PC-3 (cell line): ENCODE results near the gene BCL7C. TPM values are rescaled to one million over a fixed set of nuclear protein-coding genes. Genes with fewer than 3 reads are reported as not detected.

Source experiments
- ATAC-seq: fragments of 200-7000 bp; cut with Tn5 transposase; 2 replicates; pipeline ENCODE4 v1.9.1; 2020; ENCODE audit warnings: mild to moderate bottlenecking, moderate library complexity
- BruUV-seq: library from RNA; stranded (reverse); fragments of 400-500 nt; replicated peaks from 2 replicates; lab custom pipeline; 2021; lab: Mats Ljungman, UMichigan
- CTCF ChIA-PET: fragments of 300-600 bp; sonication (Branson Sonifier 250); formaldehyde crosslinking; loops from one replicate; lab custom pipeline; 2022; ENCODE audit warnings: antibody characterized with exemption; lab: Charles Lee
- POLR2A ChIA-PET: fragments of 300-600 bp; sonication (Branson Sonifier 250); formaldehyde crosslinking; loops from one replicate; lab custom pipeline; 2022; ENCODE audit warnings: antibody characterized with exemption; ENCODE audit not compliant: unreplicated experiment; lab: Charles Lee
- DNase-seq: peaks from one replicate; pipeline ENCODE4 v3.0.0-alpha.2; 2015
- H2AFZ ChIP-seq: fragments of 300-600 bp; sonication (generic); 2 replicates; pipeline ENCODE4 v1.6.0; 2016; ENCODE audit warnings: antibody characterized with exemption, low read length
- H3F3A ChIP-seq: fragments of 300-600 bp; sonication (generic); one replicate; pipeline ENCODE4 v1.6.0; 2017; ENCODE audit warnings: antibody characterized with exemption, low read length, control low read depth, mild to moderate bottlenecking; ENCODE audit not compliant: unreplicated experiment
- H3K27ac ChIP-seq: fragments of 300-600 bp; sonication (generic); 2 replicates; pipeline ENCODE4 v1.5.1; 2016; ENCODE audit warnings: mild to moderate bottlenecking, low read length
- H3K27me3 ChIP-seq: fragments of 300-600 bp; sonication (generic); 2 replicates; pipeline ENCODE4 v1.6.1; 2016; ENCODE audit warnings: low read length, mixed read lengths
- H3K36me3 ChIP-seq: fragments of 300-600 bp; sonication (generic); 2 replicates; pipeline ENCODE4 v1.6.1; 2016; ENCODE audit warnings: low read depth, mixed run types, low read length, mixed read lengths
- H3K4me1 ChIP-seq: fragments of 300-600 bp; sonication (generic); 2 replicates; pipeline ENCODE4 v1.5.1; 2016; ENCODE audit warnings: low read length; ENCODE audit not compliant: insufficient read depth
- H3K4me2 ChIP-seq: fragments of 300-600 bp; sonication (generic); 2 replicates; pipeline ENCODE4 v1.6.0; 2016; ENCODE audit warnings: low read length
- H3K4me3 ChIP-seq: fragments of 300-600 bp; sonication (generic); 2 replicates; pipeline ENCODE4 v1.5.1; 2016; ENCODE audit warnings: mild to moderate bottlenecking, low read length, mixed read lengths
- H3K79me2 ChIP-seq: fragments of 300-600 bp; sonication (generic); 2 replicates; pipeline ENCODE4 v1.6.1; 2017; ENCODE audit warnings: low read length, mixed read lengths
- H3K9ac ChIP-seq: fragments of 300-600 bp; sonication (generic); 2 replicates; pipeline ENCODE4 v1.6.0; 2016; ENCODE audit warnings: mild to moderate bottlenecking, low read length
- H3K9me2 ChIP-seq: fragments of 300-600 bp; sonication (generic); replicated peaks from 2 replicates; pipeline ENCODE4 v1.6.1; 2016; ENCODE audit warnings: mixed run types, low read length, mixed read lengths
- H3K9me3 ChIP-seq: fragments of 300-600 bp; sonication (generic); 2 replicates; pipeline ENCODE4 v1.6.1; 2016; ENCODE audit warnings: low read length, mixed read lengths
- H4K20me1 ChIP-seq: fragments of 300-600 bp; sonication (generic); 2 replicates; pipeline ENCODE4 v1.6.1; 2016; ENCODE audit warnings: low read length, mixed read lengths
- CTCF ChIP-seq: fragments of 300-600 bp; sonication (generic); conservative IDR thresholded peaks from 2 replicates; pipeline ENCODE4 v1.5.1; 2017; ENCODE audit warnings: antibody characterized with exemption, low read depth, mild to moderate bottlenecking, low read length
- EZH2 ChIP-seq: fragments of 300-600 bp; sonication (generic); IDR thresholded peaks from one replicate; pipeline ENCODE4 v1.6.1; 2017; ENCODE audit warnings: antibody characterized with exemption, mild to moderate bottlenecking, low read length; ENCODE audit not compliant: unreplicated experiment
- EZH2phosphoT487 ChIP-seq: fragments of 300-600 bp; sonication (generic); IDR thresholded peaks from 2 replicates; pipeline ENCODE4 v1.6.1; 2018; ENCODE audit warnings: mild to moderate bottlenecking, antibody characterized with exemption, low read length, borderline replicate concordance
- intact Hi-C: fragments of 100-400 bp; cut with micrococcal nuclease; formaldehyde crosslinking; loops from 2 replicates; pipeline ENCODE4 v1.9.0; 2023
- total RNA-seq: library from RNA; depleted of rRNA; stranded (reverse); fragments of >200 nt; gene quantifications from 2 replicates; pipeline ENCODE4 v1.2.3, GENCODE V29; 2014

The BCL7C gene
- total RNA-seq, 1 experiment from 2014 or later: 75.6 TPM

GRCh38 chr16:30858111-30858495 lies 35.8 kb downstream of the BCL7C start:
- TF ChIP-seq CTCF: no peak
- no peak for TF ChIP-seq EZH2
- TF ChIP-seq EZH2phosphoT487: no peak
- Histone ChIP-seq H3F3A (no peaks in the 10 kb centered on the region), H3K27ac (no peak overlapping the region), H3K4me3 (no peak overlapping the region), H3K79me2 (no peaks in the 10 kb centered on the region), H3K9me2 (no peaks in the 10 kb centered on the region), H3K36me3 (no peaks in the 10 kb centered on the region), H3K9me3 (no peaks in the 10 kb centered on the region), H3K9ac (no peak overlapping the region), H3K4me1 (peaks cover 31% of the 10 kb centered on the region), H3K4me2 (no peak overlapping the region), H2AFZ (no peak overlapping the region), H4K20me1 (no peaks in the 10 kb centered on the region), H3K27me3 (no peaks in the 10 kb centered on the region)
- ATAC-seq (no peak), DNase-seq (no peak)
- no TSS peak for BruUV-seq
- intact Hi-C loops: no loop called here
- POLR2A ChIA-PET: interaction anchor here (0.6 kb wide), 1 partner anchor 110 kb away, joined by 5 read pairs; the partner anchor contains the start of gene PHKG2
- CTCF ChIA-PET: interaction anchor here (0.6 kb wide), 1 partner anchor 48 kb away, joined by 3 read pairs; no protein-coding TSS in a partner anchor

GRCh38 chr16:30853758-30854157 lies 40.1 kb downstream of the BCL7C start:
- no peaks in the 10 kb centered on the region for H3K36me3 ChIP-seq
- no peaks in the 10 kb centered on the region for H3K9me2 ChIP-seq
- no peaks in the 10 kb centered on the region for H4K20me1 ChIP-seq
- no peaks in the 10 kb centered on the region for H3K27me3 ChIP-seq
- intact Hi-C loops: no loop called here
- DNase-seq (peak; percentile 66), ATAC-seq (peak; percentile 48; the same call in 1 of the 2 replicates)
- H3K4me1 ChIP-seq: peaks cover 28% of the 10 kb centered on the region
- H3K4me2 ChIP-seq: no peak overlapping the region
- TF ChIP-seq EZH2phosphoT487 (no peak), CTCF (no peak), EZH2 (no peak)
- no peaks in the 10 kb centered on the region for H3F3A ChIP-seq
- no TSS peak for BruUV-seq
- H3K27ac ChIP-seq: peak overlapping the region; percentile 45
- POLR2A ChIA-PET: no interaction called here
- no peak overlapping the region for H2AFZ ChIP-seq
- no peak overlapping the region for H3K4me3 ChIP-seq
- CTCF ChIA-PET: no interaction called here
- no peaks in the 10 kb centered on the region for H3K9me3 ChIP-seq
- no peaks in the 10 kb centered on the region for H3K79me2 ChIP-seq
- no peak overlapping the region for H3K9ac ChIP-seq

- CTCF ChIA-PET: interaction anchor here (0.6 kb wide), 1 partner anchor 1008 kb away, joined by 3 read pairs; no protein-coding TSS in a partner anchor
Measured at GRCh38 chr16:30850246-30850645, 43.6 kb downstream of the BCL7C start.

More at GRCh38 chr16:30850246-30850645, 43.6 kb downstream of the BCL7C start:
- intact Hi-C loops: no loop called here
- ATAC-seq: no peak
- DNase-seq: no peak
- H3K9me2 ChIP-seq: no peaks in the 10 kb centered on the region
- H3K27me3 ChIP-seq: no peaks in the 10 kb centered on the region
- POLR2A ChIA-PET: no interaction called here
- no peak overlapping the region for H3K4me3 ChIP-seq
- no peak overlapping the region for H3K27ac ChIP-seq
- H3K4me2 ChIP-seq: no peak overlapping the region
- peaks cover 13% of the 10 kb centered on the region; the same call in 1 of the 2 replicates for H3K4me1 ChIP-seq
- H3K9ac ChIP-seq: no peak overlapping the region
- no peaks in the 10 kb centered on the region for H4K20me1 ChIP-seq
- no peak for TF ChIP-seq EZH2phosphoT487
- no peak for TF ChIP-seq CTCF
- TF ChIP-seq EZH2: no peak
- BruUV-seq: no TSS peak
- no peaks in the 10 kb centered on the region for H3K9me3 ChIP-seq
- no peaks in the 10 kb centered on the region for H3F3A ChIP-seq
- no peak overlapping the region for H2AFZ ChIP-seq
- no peaks in the 10 kb centered on the region for H3K36me3 ChIP-seq
- no peaks in the 10 kb centered on the region for H3K79me2 ChIP-seq
